ENCODE measurements around the gene XPO6.

GRCh38 chr16:28205117-28205899, 6.5 kb downstream of the XPO6 start:
- TF ChIP-seq CTCF (conservative IDR thresholded peaks at IDR 0.05; ENCODE audit: low read length) (no peak), EZH2phosphoT487 (IDR thresholded peaks at IDR 0.05; ENCODE audit: borderline replicate concordance, low read depth, low read length) (no peak)
